ENCODE results near the gene STRAP. TPM values are rescaled to one million over a fixed set of nuclear protein-coding genes. Genes with fewer than 3 reads are reported as not detected.
"Not testable (repeated sequence)": the region's sequence is repeated elsewhere in the genome, so short reads cannot be mapped to it uniquely, and the experiment has no call there.

Gene STRAP
- total RNA-seq, 1 donor from 2014 or later, result 135 TPM

DNA sequence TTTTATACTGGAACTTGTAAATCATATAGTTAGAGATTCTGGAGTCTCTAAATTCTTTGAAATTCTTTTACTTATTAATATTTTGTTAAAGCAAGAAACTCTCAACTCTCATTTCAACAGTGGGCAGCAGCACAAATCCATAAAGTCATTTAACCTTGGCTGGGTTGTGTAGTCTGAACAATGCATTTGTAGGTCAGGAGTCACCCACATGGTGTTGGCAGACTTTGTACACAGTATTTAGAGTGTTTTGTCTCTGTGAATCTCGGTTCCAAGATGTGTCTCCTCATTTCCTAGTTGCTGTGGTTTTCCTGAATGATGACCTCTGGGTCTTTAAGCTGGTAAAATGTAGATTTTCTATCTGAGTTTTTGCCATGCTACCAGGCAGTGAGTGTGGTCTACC, 20.8 kb upstream of the STRAP start:
- ATAC-seq (no peak), DNase-seq (ENCODE audit: missing footprints) (no peak)
- intact Hi-C loops (cut with DNase I), result no loop called here

DNA sequence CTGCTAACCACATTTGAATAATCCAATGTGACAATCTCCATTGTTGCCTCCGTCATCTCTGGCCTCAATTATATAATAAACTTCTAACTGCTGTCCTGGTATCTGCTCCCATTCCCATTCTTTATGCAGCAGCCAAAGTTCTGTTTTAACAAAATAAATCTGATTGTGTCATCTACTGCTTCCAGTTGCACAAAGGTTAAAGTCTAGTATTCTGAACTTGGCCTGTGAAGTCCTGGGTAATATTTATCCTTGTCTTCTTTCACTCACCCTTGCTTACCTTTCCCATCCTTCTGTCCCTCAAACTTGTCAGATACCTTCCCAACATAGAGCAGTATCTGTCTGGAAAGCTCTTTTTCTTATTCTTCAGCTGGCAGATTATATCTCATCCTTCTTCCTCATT, 19.3 kb upstream of the STRAP start:
- DNase-seq (ENCODE audit: missing footprints) (no peak), ATAC-seq (no peak)
- intact Hi-C loops (cut with DNase I), result no loop called here

DNA sequence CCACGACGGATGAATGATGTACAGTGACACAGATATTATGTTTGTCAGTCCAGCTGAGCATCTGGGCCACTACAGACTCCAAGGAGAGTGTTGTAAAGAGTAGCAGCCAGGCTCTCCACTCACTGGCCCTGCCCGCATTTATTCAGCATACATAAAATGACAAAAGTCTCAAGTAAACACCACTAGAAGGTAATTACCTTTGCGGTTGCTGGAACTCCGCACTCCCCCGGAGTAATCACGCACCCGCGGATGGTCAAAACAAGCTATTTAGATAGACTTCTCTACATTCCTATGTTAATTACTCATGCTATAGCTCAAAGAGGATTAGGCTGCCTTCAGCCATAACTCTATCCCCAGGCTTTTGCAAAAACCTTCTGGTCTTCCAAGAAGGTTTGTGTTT, 18.8 kb upstream of the STRAP start:
- ATAC-seq (no peak), DNase-seq (ENCODE audit: missing footprints) (no peak)
- intact Hi-C loops (cut with DNase I), result no loop called here

DNA sequence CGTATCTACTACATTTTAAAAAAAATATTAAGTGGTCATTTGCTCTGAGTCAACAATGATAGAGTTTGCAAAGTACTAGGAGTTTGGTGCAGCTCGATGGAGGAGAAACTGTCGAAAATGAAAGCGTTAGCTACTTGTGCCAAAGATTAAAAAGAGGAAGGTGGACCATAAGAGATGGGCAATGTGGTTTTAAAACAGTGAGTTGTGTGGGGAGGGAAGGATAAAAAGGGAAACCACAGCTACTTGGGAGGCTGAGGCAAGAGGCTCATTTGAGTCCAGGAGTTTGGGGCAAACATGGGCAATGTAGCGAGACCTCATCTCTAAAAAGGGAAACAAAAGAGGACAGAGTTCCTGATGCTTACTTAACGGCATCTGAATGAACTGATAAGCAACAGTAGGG, 18.2 kb upstream of the STRAP start:
- no peak for ATAC-seq
- no peak for DNase-seq (ENCODE audit: missing footprints)
- intact Hi-C loops (cut with DNase I), result no loop called here

DNA sequence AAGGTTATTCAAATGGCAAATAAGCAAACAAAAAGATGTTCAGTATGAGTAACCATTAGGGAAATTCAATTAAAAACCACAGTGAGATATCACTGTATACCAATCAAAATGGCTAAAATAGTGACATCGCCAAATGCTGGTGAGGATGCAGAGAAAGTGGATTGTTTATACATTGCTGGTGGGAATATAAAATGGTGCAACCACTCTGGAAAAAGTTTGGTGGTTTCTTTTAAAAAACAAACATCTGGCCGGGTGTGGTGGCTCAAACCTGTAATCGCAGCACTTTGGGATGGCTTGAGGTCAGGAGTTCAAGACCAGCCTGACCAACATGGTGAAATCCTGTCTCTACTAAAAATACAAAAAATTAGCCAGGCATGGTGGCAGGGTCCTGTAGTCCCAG, 14.0 kb upstream of the STRAP start:
- intact Hi-C loops (cut with DNase I), result no loop called here
- DNase-seq (ENCODE audit: missing footprints), result no peak
- ATAC-seq, result no peak

DNA sequence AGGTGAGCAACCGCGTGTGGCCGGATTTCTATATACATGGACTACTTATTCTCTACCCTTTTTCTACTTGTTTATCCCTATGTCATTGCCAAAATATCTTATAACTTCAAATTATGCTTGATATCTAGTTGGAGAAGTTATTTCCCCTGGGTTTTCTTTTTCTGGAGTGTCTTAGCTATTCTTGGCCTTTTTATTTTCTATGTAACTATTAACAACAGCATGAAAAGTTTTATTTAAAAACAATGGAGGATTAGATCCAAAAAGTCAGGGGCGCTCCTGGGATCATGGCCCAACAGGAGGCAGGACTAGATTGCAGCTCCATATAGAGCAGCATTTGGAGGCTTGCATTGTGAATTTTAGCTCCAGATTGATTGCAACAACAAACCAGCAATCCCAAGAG, 8.6 kb upstream of the STRAP start:
- intact Hi-C loops (cut with DNase I), result no loop called here
- ATAC-seq (no peak), DNase-seq (ENCODE audit: missing footprints) (no peak)

DNA sequence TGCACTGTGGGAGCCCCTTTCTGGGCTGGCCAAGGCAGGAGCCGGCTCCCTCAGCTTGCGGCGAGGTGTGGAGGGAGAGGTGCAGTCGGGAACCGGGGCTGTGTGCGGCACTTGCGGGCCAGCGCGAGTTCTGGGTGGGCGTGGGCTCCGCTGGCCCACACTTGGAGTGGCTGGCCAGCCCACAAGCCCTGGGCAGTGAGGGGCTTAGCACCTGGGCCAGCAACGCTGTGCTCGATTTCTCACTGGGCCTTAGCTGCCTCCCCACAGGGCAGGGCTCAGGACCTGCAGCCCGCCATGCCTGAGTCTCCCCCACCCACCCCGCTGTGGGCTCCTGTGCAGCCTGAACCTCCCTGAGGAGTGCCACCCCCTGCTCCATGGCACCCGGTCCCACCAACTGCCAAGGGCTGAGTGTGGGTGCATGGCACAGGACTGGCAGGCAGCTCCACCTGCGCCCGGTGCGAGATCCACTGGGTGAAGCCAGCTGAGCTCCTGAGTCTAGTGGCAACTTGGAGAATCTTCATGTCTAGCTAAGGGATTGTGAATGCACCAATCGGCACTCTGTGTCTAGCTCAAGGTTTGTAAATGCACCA, 7.5 kb upstream of the STRAP start:
- DNase-seq (ENCODE audit: missing footprints); intact Hi-C loops (cut with DNase I); ATAC-seq: not testable (repeated sequence)

DNA sequence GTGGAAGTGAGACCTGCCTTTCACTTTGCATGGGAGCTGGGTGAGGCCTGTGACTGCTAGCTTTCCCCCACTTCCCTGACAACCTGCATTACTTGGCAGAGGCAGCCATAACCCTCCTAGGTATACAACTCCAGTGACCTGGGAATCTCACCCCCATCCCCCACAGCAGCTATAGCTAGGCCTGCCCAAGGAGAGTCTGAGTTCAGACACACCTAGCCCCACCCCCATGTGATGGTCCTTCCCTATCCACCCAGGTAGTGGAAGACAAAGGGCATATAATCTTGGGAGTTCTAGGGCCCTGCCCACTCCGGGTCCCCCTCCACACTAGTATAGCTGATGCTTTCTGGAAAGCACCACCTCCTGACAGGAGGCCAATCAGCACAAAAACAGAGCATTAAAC, 6.3 kb upstream of the STRAP start:
- DNase-seq (ENCODE audit: missing footprints), result no peak
- no peak for ATAC-seq
- intact Hi-C loops (cut with DNase I), result no loop called here

DNA sequence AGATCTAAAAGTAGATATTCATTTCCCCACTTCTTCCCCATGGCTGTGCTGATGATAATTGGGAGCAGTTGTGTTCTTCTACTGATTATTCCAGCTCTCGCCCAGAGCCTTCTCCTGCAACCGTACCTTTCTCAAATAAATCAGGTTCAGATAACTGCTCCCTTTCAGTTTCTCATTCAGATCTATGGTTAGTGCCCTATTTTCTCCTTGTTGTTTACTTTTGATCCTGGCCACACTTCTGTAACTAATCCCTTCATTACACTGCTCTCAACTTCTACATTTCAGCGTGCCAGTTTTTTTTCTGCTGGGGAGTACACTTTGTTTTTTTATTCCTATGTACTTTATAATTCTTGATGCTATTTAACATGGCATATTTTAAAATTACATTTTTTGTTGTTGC, 2.8 kb upstream of the STRAP start:
- intact Hi-C loops (cut with DNase I), result no loop called here
- DNase-seq (ENCODE audit: missing footprints) (no peak), ATAC-seq (no peak)

DNA sequence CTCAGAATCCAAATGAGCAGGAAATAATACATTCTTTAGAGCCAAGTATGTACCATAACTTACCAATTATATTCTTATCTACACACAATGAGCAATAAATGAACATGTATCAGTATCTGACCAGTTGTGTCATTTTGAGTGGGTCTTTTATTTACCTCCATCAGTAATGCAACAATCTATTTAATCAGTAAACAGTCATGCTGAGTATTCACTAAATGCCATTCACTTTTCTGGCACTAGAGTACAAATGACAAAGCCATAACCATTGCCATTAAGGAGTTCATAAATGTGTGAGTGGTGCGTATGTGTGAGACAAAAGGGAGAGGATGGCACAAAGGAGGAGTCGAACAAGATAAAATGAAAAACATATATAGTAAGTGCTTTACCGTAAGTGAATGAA, 1.5 kb upstream of the STRAP start:
- no peak for ATAC-seq
- intact Hi-C loops (cut with DNase I), result no loop called here
- DNase-seq (ENCODE audit: missing footprints), result no peak

DNA sequence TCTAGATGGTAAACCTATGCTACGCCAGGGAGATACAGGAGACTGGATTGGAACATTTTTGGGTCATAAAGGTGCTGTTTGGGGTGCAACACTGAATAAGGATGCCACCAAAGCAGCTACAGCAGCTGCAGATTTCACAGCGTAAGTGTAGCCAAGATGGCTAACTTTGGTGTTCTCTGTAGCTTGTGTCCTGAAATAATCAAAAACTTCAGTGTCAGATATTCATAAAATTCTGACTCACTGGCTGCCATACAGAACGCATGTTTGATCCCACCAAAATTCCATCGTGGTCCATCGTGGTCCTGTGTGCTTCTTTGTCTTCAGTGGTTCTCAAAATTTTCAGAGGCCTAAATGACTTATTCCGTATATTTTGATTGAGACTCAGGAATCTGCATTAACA, 1.3 kb downstream of the STRAP start:
- DNase-seq (ENCODE audit: missing footprints) (no peak), ATAC-seq (no peak)
- intact Hi-C loops (cut with DNase I), result no loop called here

DNA sequence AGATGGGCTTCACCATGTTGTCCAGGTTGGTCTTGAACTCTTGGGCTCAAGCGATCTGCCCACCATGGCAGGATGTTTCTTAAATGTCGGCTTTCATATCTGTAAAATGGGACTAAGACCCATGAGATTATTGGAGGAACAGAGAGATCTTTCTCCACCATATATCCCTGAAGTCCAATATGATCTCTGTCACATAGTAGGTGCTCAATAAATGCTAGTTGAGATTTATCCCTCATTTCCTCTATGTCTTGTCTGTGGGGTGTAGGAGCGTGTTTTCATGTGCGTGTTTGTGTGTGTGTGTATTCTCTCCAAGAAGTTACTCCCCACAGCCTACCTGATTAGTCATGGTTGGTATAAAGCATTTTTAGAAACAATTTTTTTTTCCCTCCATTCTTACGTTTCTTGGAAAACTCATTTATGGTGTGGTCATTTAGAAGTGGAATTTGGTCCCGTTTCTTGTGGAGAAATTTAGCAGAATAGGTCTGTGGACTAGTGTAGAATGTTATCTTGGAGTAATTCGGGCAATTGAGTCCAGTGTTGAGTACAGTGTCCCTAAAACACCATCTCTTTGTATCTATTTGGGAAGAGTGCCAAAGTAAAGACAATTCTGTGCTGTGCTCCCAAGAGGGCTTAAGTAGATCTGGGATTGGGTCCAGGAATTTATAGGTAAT, 4.3 kb downstream of the STRAP start:
- DNase-seq (ENCODE audit: missing footprints) (no peak), ATAC-seq (no peak)
- intact Hi-C loops (cut with DNase I), result no loop called here

DNA sequence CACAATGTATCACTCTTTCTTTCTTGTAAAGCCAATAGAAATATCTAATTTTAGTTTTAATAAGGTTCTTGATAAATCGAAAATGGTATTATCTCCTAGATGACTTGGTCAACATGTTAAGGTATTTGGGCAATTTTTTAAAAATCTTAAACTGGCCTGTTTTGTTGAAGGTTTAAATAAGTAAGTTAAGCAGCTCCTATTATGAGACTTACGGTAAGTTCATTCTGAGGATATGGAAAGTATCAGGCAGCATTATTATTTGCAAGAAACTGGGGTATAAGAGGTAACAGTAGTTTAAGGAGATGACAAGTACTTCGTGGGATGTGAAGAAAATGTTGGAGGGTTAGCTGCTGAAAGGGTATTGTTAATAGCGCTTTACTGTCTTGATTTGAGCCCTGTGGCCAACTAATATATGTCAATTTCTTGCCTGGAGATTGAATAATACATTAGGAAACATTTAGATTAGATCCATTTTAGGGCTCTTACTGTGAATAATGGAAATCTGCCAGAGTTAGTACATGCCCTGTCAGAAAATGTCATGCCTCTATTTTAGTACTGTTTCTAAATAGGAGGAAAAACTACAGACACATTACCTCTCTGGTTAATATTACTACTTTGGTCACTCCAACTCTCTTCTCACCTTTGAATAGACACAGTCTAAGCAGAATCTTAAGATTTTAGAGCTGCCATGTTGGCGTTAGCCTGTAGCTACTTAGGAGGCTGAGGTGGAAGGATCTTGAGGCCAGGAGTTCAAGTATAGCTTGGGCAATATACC, 5.0 kb downstream of the STRAP start:
- DNase-seq (ENCODE audit: missing footprints) (no peak), ATAC-seq (no peak)
- intact Hi-C loops (cut with DNase I), result no loop called here

DNA sequence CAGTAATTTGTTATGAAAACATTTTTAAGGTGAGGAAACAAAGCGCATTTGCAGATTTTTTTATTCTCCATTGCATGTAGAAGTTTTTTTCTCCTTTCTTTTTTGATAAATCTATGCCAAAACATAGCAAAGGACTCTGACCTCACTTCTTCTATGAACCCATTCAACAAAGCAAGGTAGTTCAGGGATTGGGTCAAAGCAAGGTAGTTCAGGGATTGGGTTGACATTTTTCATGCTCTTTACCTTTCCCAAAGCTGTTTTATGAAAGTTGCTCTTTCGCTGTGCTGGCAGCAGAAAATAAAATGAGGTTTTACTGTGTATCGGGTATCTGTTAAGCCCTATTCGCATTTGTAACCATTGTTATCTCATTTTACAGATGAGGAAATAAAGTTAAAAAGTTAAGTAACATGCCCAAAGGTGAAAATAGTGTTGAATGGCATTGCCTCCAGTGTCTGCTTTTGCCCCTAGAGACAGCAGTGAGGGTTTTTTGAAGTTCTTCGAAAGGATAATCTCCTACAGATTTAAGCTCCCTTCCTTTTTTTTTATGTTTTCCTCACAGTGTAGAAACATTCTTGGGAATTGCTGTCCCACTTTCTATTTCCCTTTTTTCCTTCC, 10.6 kb downstream of the STRAP start:
- intact Hi-C loops (cut with DNase I), result no loop called here
- DNase-seq (ENCODE audit: missing footprints), result no peak
- no peak for ATAC-seq

DNA sequence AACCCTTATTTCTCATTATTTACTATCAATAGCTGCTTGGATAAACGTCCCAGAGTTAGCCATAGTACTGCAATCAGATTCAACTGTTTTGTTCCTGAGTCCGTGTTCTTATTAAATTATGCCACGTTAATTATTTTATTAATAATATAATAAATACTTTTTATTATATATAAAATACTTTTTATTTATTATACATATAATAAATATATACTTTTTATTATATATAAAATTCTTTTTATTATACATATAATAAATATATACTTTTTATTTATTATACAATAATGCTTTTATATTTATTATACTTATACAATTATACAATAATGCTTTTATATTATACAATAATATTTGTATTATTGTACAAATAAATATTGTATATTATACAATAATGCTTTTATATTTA, 11.1 kb downstream of the STRAP start:
- intact Hi-C loops (cut with DNase I), result no loop called here
- ATAC-seq (no peak), DNase-seq (ENCODE audit: missing footprints) (no peak)

DNA sequence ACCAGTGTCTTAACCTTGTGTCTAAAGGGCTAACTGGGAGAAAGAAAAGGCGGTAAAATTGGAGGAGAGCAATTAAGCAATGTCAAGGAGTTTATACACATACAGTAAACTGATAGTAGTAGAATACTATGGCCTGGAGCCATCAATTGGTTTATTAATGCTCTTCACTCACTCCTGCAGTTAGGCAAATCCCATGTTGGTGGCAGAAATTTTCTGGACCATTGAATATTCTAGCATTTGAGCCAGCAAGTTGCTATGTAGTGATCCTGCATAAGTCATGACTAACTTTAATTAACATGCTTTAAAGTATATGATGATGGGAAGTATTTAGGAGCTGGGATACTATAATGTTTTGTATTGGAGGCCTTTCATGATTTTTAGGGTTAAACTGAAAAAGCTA, 14.7 kb downstream of the STRAP start:
- intact Hi-C loops (cut with DNase I), result no loop called here
- ATAC-seq, result no peak
- no peak for DNase-seq (ENCODE audit: missing footprints)

DNA sequence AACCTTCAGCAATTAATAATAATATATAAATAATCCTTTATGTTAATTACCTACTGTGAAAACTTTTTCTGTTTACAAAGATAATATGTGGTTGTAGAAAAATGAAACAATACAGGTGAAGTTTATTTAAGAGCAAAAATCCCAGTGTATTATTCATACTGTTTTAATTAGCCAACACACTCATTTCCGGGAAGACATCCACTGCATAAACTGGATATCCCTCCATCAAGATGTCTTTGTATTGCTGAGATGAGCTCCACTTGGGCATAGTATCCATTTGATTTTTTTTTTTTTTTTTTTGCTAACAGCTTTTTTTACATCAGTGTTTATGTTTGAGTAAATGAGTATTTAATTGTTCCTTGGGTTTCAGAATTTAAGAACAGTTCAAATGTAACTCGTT, 15.2 kb downstream of the STRAP start:
- DNase-seq (ENCODE audit: missing footprints), result no peak
- no peak for ATAC-seq
- intact Hi-C loops (cut with DNase I), result no loop called here

DNA sequence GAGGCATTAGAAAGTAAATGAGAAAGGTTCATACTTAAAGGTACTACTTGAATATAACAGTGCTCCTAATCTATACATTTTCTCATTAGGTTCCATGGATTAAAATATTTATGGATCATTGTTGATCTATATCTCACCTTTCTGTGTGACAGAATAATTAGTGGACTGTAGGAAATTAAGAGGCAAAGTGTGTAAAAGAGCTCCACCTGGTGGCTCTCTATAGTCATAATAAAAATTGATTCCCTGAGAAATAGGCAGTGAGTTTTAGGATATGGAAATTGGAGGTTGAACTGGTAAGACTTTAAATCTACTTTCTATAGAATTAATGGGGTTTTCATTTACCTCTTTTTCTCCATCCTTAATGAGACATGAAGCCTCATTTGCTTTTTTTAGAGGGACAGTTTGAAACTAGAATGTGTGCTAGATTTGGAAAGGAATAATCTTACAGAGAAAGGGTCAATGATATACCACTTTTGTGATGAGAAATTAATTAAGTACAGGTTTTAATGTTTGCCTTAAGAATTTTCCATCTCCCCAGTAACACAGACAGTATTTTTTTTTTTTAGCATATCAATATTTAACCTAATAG, 17.2 kb downstream of the STRAP start:
- DNase-seq (ENCODE audit: missing footprints) (no peak), ATAC-seq (no peak)
- intact Hi-C loops (cut with DNase I), result no loop called here

DNA sequence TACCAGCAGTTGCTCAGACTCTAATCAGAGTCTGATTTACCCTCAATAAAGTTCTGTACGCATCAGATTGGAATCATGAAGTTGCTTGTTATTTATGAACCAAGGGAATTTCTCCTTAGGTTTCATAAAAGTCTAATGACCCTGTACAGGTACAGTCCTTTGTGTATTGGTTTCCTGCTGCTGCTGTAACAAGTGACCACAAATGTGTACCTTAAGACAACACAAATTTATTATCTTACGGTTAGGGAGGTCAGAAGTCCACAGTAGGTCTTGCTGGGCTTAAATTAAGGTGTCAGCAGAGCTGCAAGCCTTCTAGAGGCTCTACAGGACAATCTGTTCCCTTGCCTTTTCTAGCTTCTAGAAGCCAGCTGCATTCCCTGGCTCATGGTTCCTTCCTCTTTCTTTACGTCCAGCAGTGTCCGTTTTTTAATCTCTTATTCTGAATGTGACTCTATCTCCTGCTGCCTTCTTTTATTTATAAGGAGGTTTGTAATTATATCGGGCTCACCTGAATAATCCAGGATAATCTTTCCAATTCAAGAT, 22.3 kb downstream of the STRAP start:
- intact Hi-C loops (cut with DNase I), result no loop called here
- ATAC-seq (peak; percentile 64), DNase-seq (ENCODE audit: missing footprints) (no peak)
